GM13976 (cell line): Measurements from ENCODE around the gene GRK3.

Experiments used
- DNase-seq: peaks from one replicate; pipeline ENCODE4 v3.0.0; 2012; ENCODE audit warnings: low spot score
- in situ Hi-C: fragments of 300-500 bp; cut with MboI; formaldehyde crosslinking; loops from one replicate; pipeline ENCODE4 v1.12.0; 2022; ENCODE audit warnings: low sequenced_read_pairs, mixed read lengths, inconsistent platforms; ENCODE audit not compliant: unreplicated experiment
- TF ChIP-seq, protein P1 (sequence below): IDR thresholded peaks from 2 replicates; pipeline ENCODE4 v1.5.1; 2012; ENCODE audit warnings: borderline replicate concordance, mild to moderate bottlenecking; ENCODE audit not compliant: insufficient read depth; ENCODE audit errors: extremely low read depth, missing control alignments, control extremely low read depth

The GRK3 gene

DNA sequence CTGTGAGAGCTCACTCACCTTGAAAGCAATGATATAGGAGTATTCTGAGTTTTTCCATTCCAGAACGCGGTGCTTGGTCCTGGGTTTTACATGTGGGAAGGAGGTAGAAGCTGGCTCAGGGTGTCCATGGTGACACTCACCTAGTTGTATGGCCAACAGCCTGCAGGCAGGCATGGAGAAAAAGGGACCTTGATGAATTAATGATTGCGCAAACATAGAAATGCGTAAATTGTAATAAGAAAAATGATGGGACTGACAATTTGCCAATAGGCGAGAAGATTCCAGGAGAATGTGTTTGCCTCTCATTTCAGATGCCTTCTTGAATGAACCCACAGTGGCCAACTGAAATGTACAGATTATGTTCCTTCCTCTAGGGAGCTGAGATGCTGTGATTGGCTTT lies 124.2 kb downstream of the GRK3 start:
- TF ChIP-seq, protein P1, sequence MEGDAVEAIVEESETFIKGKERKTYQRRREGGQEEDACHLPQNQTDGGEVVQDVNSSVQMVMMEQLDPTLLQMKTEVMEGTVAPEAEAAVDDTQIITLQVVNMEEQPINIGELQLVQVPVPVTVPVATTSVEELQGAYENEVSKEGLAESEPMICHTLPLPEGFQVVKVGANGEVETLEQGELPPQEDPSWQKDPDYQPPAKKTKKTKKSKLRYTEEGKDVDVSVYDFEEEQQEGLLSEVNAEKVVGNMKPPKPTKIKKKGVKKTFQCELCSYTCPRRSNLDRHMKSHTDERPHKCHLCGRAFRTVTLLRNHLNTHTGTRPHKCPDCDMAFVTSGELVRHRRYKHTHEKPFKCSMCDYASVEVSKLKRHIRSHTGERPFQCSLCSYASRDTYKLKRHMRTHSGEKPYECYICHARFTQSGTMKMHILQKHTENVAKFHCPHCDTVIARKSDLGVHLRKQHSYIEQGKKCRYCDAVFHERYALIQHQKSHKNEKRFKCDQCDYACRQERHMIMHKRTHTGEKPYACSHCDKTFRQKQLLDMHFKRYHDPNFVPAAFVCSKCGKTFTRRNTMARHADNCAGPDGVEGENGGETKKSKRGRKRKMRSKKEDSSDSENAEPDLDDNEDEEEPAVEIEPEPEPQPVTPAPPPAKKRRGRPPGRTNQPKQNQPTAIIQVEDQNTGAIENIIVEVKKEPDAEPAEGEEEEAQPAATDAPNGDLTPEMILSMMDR, result no peak
- in situ Hi-C loops, result no loop called here
- no peak for DNase-seq

DNA sequence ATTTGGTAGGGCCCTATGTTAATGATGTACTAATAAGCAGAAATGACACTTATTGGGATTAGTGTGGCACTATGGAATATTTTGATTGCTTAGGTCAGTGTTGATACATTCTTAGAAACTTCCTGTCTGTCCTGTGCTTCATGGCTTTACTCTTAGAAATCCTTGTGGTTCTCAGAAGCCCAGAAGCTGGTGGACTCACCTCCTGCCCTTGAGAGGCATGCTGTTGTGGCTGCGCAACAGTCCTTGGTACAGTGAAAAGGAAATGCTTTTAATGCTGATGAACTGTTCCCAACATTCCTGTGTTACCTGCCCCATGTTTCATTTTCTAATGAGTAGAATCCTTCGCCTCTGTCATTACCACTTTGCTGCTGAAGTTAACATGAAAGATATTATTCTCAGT lies 125.2 kb downstream of the GRK3 start:
- in situ Hi-C loops, result no loop called here
- DNase-seq, result no peak
- TF ChIP-seq, protein P1, result no peak

DNA sequence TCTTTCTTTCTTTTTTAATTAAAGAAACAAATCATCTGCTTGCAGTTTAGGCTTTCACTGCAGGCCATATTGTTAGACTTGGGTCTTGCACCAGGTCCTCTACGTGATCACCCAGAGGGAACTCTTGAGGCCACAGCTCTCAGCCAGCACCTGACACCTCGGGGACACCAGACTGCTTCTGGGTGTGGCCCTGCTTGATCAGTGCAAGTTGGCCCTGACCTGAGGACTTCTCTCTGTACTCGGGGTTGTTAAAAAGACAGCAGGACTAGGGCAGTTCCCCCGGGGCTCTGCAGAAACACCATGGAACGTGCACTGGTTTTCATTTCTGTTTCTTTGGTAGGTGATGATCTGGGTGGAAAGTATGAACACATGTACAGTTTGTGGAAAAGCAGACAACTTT lies 126.3 kb downstream of the GRK3 start:
- in situ Hi-C loops, result no loop called here
- DNase-seq, result no peak
- TF ChIP-seq, protein P1, result no peak

DNA sequence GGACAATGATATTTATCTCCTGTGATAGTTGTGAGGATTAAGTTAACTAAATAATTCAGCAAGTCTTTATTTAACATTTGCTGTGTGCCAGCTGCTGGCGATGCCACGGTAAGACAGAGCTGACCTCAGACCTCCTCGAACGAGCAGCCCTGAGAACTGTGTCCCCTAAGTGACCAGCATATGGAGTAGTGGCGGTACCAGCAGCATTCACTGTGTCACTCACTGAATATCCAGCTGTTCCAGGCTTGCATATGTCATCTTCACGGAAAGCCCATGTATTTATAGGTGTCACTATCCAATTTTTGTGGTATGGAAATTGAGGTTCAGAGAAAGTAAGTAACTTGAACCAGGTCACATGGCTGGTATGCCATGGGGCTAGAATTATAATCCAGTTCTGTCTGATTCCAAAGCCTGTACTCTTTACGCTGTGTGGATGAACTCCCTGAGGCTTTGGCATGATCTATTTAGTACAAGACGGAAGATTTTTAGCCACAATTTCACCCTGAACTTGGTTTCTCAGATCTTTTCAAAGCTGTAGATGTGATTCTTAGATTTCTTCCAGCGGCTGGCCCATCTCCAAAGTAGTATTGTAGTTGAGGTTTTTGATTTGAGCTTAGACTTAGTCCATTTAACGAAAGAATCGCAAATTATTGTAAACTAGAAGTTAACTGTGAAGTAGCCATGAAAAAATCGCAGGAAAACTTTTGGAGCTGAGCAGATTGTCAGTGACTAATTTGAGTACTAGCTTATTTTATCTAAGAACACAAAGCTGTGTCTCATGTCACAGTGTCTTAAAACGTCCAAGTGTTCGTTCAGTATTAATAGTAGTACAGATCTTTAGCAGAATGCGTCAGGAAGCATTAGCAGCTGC lies 128.2 kb downstream of the GRK3 start:
- in situ Hi-C loops, result no loop called here
- no peak for DNase-seq
- TF ChIP-seq, protein P1, result no peak

DNA sequence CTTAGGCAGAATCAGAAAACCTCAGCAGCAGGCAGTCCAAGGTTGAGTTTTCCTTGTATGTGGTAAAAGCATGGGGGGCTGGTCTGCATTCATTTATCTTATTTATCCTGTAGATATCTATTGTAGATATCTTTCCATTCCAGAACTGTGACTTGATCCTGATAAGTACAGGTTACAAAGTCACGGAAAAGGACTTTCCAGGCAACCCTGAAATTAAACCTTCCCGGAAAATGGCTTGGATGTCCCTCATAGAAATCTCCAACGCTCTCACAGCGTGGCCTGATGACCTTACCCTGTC lies 128.7 kb downstream of the GRK3 start:
- in situ Hi-C loops, result no loop called here
- TF ChIP-seq, protein P1, result no peak
- DNase-seq, result no peak

DNA sequence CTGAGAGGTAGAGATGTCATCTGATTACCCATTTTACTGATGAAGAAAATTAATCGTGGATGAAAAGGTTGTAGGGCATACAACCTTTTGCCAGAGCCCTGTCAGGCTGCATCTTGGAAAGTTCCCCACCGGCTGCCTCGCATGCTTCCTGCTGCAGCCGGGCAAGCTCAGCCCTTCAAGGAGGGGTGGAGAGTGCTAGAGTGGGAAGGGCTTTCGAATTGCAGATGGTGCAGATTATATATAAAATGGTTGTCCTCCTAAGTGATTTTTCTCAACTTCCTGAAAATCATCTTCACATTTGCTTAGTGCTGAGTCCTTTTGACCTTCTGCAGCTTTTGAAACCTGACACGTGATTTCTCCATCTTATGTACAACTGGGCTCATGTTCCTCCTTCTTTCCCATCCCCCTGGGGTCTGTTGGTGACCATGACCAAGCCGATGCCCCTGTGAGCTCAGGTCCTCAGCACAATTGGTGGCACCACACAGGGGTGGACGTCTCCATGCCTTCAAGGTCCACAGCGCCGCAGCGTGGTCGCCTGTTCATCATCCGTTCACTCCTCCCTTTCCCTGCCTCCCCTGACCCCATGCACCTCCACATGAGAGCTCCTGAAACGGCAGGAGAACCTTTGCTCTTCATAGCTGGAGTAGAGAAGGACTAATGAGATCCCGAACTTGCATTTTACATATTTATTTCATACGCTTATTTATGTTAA lies 129.9 kb downstream of the GRK3 start:
- in situ Hi-C loops, result no loop called here
- DNase-seq, result no peak
- TF ChIP-seq, protein P1, result no peak

DNA sequence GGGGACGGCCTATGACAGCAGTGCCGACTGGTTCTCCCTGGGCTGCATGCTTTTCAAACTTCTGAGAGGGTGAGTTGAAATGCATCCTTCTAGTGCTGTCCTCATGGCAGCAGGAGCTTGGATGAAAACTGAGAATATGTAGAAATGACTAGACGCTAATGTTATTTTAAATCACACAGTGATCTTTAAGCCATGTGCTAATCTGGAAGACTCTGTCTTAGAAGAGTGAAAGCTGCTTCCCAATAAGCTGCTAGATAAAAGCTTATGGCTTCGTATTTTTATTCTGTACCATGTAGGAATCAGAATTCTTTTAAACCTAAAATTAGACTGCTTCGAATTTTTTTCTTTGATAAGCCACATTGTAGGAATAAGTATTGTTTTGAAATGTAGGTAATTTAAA lies 130.7 kb downstream of the GRK3 start:
- in situ Hi-C loops, result no loop called here
- TF ChIP-seq, protein P1, result no peak
- DNase-seq, result no peak
